HG03342 (cell line): ENCODE measurements around the gene FYN.
A peak's percentile ranks its signal among the peaks of the same experiment; 100 is the strongest.

Source experiments
- ATAC-seq: cut with Tn5 transposase; IDR thresholded peaks from one replicate; pipeline ENCODE4 v1.9.1; 2021; ENCODE audit warnings: mild to moderate bottlenecking, moderate library complexity; ENCODE audit not compliant: unreplicated experiment

FYN gene

GRCh38 chr6:111884068-111884467 is 10.8 kb upstream of the FYN start:
- ATAC-seq = no peak

GRCh38 chr6:111880181-111880888 is 7.1 kb upstream of the FYN start:
- ATAC-seq = no peak

- no peak for ATAC-seq
Measured at GRCh38 chr6:111875741-111876140, 2.5 kb upstream of the FYN start.

GRCh38 chr6:111874025-111874415 is 768 bp upstream of the FYN start:
- no peak for ATAC-seq

- peak; percentile 22 for ATAC-seq
Measured at GRCh38 chr6:111872401-111873177, 663 bp downstream of the FYN start.

- ATAC-seq = no peak
Measured at GRCh38 chr6:111871725-111872400, 1.4 kb downstream of the FYN start.

GRCh38 chr6:111871207-111871606 is 2.0 kb downstream of the FYN start:
- ATAC-seq = no peak

- no peak for ATAC-seq
Measured at GRCh38 chr6:111870742-111871064, 2.5 kb downstream of the FYN start.

GRCh38 chr6:111870051-111870741 is 3.1 kb downstream of the FYN start:
- ATAC-seq = no peak

GRCh38 chr6:111866857-111867256 is 6.4 kb downstream of the FYN start:
- no peak for ATAC-seq

GRCh38 chr6:111865909-111866546 is 7.2 kb downstream of the FYN start:
- no peak for ATAC-seq

- no peak for ATAC-seq
Measured at GRCh38 chr6:111865049-111865585, 8.1 kb downstream of the FYN start.

GRCh38 chr6:111864138-111865048 is 8.9 kb downstream of the FYN start:
- ATAC-seq = no peak

- no peak for ATAC-seq
Measured at GRCh38 chr6:111862741-111863140, 10.5 kb downstream of the FYN start.

- ATAC-seq = no peak
Measured at GRCh38 chr6:111862314-111862713, 10.9 kb downstream of the FYN start.

GRCh38 chr6:111861431-111861885 is 11.8 kb downstream of the FYN start:
- no peak for ATAC-seq

GRCh38 chr6:111858347-111858746 is 14.9 kb downstream of the FYN start:
- ATAC-seq = no peak

- no peak for ATAC-seq
Measured at GRCh38 chr6:111857674-111858337, 15.4 kb downstream of the FYN start.

GRCh38 chr6:111855753-111856152 is 17.5 kb downstream of the FYN start:
- no peak for ATAC-seq
